ENCODE data around the gene CACTIN.

Gene CACTIN

GRCh38 chr19:3610745-3611717, 15.6 kb downstream of the CACTIN start:
- DNase-seq (ENCODE audit: low read depth, low spot score) = no peak

- DNase-seq (ENCODE audit: low read depth, low spot score) = no peak
These were observed 16.5 kb downstream of the CACTIN start for GRCh38 chr19:3609779-3610719.

GRCh38 chr19:3608750-3609322, 17.8 kb downstream of the CACTIN start:
- no peak for DNase-seq (ENCODE audit: low read depth, low spot score)

GRCh38 chr19:3608079-3608641, 18.4 kb downstream of the CACTIN start:
- DNase-seq (ENCODE audit: low read depth, low spot score) = no peak

DNA sequence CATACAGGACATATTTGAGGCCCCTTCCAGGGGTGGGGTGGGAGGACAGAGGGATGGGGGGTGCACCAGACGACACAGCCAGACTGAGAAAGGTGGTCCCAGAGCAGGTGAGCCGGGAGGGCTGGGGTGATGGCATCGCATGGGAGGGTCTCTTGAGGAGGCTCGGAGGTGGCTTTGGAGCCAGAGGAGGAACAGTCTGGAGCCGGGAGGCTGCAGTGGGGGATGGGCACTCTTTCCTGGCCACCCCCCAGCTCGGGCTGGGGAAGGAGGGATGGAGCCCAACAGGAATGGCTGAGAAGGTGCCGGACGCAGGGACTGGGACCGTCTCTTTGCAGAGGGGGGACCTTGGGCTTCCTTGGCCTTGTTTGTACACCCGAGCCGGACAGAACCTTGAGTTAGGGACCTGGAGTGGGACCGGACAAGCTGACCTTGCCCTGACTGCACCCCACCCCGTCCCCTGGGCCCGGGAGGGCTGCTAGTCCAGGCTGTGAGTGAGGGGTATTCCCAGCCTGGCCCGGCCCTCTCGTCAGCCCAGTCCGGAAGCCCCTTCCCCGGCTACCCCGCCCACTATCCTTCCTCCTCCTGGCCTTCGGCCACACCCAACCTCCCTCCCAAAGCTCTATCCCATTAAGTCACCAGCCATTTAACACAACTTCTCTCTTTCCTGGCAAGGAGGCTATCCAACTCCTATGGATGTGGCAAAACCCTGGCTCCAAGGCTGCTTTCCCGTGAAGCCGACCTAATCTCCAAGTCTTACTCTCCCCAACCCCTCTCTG, 19.1 kb downstream of the CACTIN start:
- no peak for DNase-seq (ENCODE audit: low read depth, low spot score)

GRCh38 chr19:3606690-3607289, 19.8 kb downstream of the CACTIN start, which contains the start of gene TBXA2R:
Gene TBXA2R, minus strand, starts transcription at chr19:3606875. Its CDS starts 6,241 bp downstream, at chr19:3600634.
- no peak for DNase-seq (ENCODE audit: low read depth, low spot score)

GRCh38 chr19:3606174-3606689, 20.4 kb downstream of the CACTIN start:
- DNase-seq (ENCODE audit: low read depth, low spot score) = no peak

- no peak for DNase-seq (ENCODE audit: low read depth, low spot score)
These were observed 20.8 kb downstream of the CACTIN start for GRCh38 chr19:3605770-3606169.

DNA sequence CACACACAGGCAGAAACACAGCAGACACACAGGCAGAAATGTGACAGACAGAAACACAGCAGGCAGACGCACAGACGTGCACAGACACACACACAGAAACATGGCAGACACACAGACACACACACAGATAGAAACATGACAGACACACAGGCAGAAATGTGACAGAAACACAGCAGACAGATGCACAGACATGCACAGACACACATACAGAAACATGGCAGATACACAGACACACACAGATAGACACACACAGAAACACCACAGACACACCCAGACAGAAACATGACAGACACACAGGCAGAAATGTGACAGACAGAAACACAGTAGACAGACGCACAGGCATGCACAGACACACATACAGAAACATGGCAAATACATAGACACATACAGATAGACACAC, 21.2 kb downstream of the CACTIN start:
- DNase-seq (ENCODE audit: low read depth, low spot score) = no peak

DNA sequence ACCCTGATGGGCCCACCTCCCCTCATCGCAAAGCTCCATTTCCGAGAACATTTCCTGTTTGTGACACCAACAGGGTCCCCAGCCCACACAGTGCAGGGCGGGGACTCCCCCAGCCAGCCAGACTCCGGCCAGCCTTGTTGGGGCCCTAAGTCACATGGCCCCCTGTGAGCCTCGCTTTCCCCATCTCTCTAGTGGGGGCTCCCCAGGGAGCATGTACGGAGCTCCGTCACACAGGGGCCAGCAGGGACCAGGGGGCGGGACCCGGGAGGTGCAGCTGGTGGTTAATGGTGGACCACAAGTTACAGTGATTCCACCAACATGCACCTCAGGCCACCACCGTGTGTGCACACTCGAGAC, 21.6 kb downstream of the CACTIN start:
- DNase-seq (ENCODE audit: low read depth, low spot score) = no peak

DNA sequence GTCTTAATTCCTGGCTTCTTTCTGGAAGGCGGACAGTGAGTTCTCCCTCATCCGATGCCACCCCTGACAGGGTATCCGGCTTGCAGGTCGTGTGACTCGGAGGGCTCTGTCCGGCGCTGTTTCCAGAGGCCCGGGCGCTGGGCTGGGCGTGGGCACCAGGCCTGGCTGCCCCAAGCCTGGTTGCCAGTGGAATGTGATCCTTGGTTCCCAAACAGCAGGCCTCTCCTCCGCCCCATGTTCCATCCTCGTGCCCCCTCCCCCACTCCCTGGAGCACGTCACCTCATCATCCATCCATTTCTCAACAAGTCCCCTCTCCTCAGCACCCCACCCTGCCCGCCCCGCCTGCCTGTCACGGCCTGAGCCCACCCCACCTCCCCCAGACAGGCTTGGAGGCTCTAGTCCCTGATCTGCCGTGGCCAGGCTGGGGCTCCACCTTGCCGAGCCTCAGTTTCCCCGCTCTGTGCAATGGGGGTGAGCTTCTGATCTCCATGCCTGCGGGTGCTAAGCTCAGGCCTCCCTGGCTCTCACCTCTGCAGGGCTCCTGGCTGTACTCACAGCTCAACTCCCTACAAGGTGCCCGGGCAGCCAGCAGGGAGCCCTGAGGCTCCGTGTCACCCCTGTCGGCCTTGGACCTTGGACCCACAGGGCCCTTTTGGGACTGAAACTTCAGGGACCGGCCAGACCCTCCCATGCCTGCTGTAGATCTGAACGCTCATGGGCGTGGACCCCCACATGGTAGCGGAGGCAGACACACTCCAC, 22.2 kb downstream of the CACTIN start:
- DNase-seq (ENCODE audit: low read depth, low spot score) = no peak

- no peak for DNase-seq (ENCODE audit: low read depth, low spot score)
These were observed 23.3 kb downstream of the CACTIN start for GRCh38 chr19:3603121-3603811.

DNA sequence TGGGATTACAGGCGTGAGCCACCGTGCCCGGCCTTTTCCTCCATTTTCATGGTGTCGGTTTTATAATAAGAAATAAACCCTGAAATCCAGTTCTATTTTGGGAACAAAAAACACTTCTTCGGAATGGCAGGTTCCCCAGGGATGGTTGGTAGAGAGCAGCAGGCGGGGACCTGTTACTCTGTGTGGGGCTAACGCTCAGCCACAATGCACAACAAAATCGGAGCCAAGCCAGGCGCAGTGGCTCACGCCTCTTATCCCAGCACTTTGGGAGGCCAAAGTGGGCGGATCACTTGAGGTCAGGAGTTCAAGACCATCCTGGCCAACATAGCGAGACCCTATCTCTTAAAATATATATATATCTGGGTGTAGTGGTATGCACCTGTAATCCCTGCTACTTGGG, 25.6 kb downstream of the CACTIN start:
- DNase-seq (ENCODE audit: low read depth, low spot score) = no peak

- no peak for DNase-seq (ENCODE audit: low read depth, low spot score)
These were observed 26.8 kb downstream of the CACTIN start for GRCh38 chr19:3599776-3600187.

DNA sequence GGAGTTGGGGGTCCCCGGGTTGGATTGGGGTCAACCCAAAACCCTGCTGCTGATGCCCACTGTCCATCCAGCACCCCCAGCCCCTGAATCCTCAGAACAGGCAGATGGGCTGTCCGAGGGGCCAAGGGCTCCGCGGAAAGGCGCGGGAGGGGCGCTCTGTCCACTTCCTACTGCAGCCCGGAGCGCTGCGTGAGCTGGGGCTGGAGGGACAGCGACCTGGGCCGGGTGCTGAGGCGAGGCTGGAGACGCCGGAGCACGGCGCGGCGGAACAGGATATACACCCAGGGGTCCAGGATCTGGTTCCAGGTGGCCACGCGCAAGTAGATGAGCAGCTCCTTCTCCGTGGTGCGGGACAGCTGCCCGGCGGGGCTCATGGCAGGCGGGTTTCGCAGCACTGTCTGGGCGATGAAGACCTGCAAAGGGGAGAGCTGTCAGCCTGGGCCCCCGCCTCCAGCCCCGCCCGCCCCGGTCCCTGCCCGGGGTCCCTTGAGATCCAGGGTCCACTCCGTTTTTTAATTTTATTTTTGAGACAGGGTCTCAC, 31.0 kb downstream of the CACTIN start:
- no peak for DNase-seq (ENCODE audit: low read depth, low spot score)

DNA sequence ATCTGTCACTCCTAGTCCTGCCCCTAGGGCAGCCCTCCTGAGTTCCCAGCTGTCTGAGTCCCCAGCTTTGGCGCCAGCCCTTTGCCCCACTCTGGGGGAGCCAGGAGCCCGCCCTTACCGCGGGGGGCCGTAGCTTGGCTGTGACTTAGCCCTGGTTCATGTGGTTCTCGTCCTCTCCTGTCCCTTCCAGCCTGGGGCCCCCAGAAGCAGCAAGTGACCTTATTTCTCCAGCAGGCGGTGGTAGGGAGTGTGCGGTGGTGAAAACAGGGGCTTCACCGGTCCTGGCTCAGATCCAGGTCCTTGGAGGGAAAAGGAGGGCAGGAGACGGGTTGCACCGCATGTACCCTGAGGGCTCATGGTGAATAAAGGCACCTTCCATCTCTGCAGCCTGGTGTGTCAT, 33.4 kb downstream of the CACTIN start:
- no peak for DNase-seq (ENCODE audit: low read depth, low spot score)

GRCh38 chr19:3591876-3592613, 34.5 kb downstream of the CACTIN start:
- DNase-seq (ENCODE audit: low read depth, low spot score) = no peak
